Uterus (tissue), 4 donors: ENCODE results near the gene DCDC2B. TPM values are rescaled to one million over a fixed set of nuclear protein-coding genes. Genes with fewer than 3 reads are reported as not detected.
"Not testable (repeated sequence)": the region's sequence is repeated elsewhere in the genome, so short reads cannot be mapped to it uniquely, and the experiment has no call there.

Source experiments
- DNase-seq, 2 donors: peaks; one replicate each; pipeline ENCODE4 v3.0.0-alpha.2; 2019 to 2020
- H3K27ac ChIP-seq, 2 donors: fragments of 200-600 bp; sonication (generic); 1 replicate in 1 of 2; 2 replicates in 1 of 2; pipeline ENCODE4 v1.5.1; 2016 to 2018
- H3K27me3 ChIP-seq, 2 donors: fragments of 200-600 bp; sonication (generic); one replicate each; pipeline ENCODE4 v1.5.1; 2018 to 2019; ENCODE audit warnings: control low read depth in 1 of 2
- H3K36me3 ChIP-seq, 2 donors: fragments of 200-600 bp; sonication (generic); one replicate each; pipeline ENCODE4 v1.5.1; 2019; ENCODE audit warnings: control low read depth in 1 of 2
- H3K4me1 ChIP-seq, 2 donors: fragments of 200-600 bp; sonication (generic); one replicate each; pipeline ENCODE4 v1.5.1; 2018 to 2019; ENCODE audit warnings: control low read depth in 1 of 2
- H3K4me3 ChIP-seq, 2 donors: fragments of 200-600 bp; sonication (generic); 1 replicate in 1 of 2; 2 replicates in 1 of 2; pipeline ENCODE4 v1.5.1; 2018 to 2019; ENCODE audit warnings: mild to moderate bottlenecking in 1 of 2
- H3K9me3 ChIP-seq, 2 donors: fragments of 200-600 bp; sonication (generic); one replicate each; pipeline ENCODE4 v1.5.1; 2019; ENCODE audit warnings: control low read depth in 1 of 2
- CTCF ChIP-seq, 4 experiments: fragments of 200-600 bp in 2 of 4; fragments of 450-650 bp in 2 of 4; sonication (generic) in 2 of 4; IDR thresholded peaks; one replicate each; pipeline ENCODE4 v1.5.1; 2016 to 2019; ENCODE audit warnings: antibody characterized with exemption in 4 of 4, mild to moderate bottlenecking in 2 of 4, moderate library complexity in 1 of 4
- POLR2A ChIP-seq, 2 donors: fragments of 450-650 bp; IDR thresholded peaks; one replicate each; pipeline ENCODE4 v1.6.1; 2016; ENCODE audit warnings: antibody characterized with exemption in 2 of 2, mild to moderate bottlenecking in 1 of 2, moderate library complexity in 1 of 2
- intact Hi-C: fragments of 100-400 bp; cut with DNase I; formaldehyde crosslinking; loops from one replicate; pipeline ENCODE4 v1.15.1; 2023; ENCODE audit warnings: low total_unique reads
- total RNA-seq, 4 donors: library from RNA; depleted of rRNA in 3 of 4; stranded (reverse); fragments of >200 nt in 3 of 4; gene quantifications; one replicate each; pipeline versions ENCODE4 v1.1.0 to v1.2.4, GENCODE V29; 2014 to 2023
- donor health status: DM: yes; HTN: yes; CAD: no.

The DCDC2B gene
- under 1 TPM in 2 of 4 donors, not detected in 2; 0.26 to 0.62 TPM for total RNA-seq

GRCh38 chr1:32208891-32209328 is at the start of gene DCDC2B:
DCDC2B (plus strand) TSS chr1:32209089; CDS start chr1:32209094, 5 bp downstream.
- intact Hi-C loops = no loop called here
- no peaks in the 10 kb centered on the region for H3K27me3 ChIP-seq
- no peak for TF ChIP-seq POLR2A (IDR thresholded peaks at IDR 0.05)
- H3K9me3 ChIP-seq = no peaks in the 10 kb centered on the region
- no peaks in the 10 kb centered on the region for H3K36me3 ChIP-seq
- no peak within 1 kb of the TSS for H3K4me3 ChIP-seq
- H3K27ac ChIP-seq = no peak within 1 kb of the TSS
- peak in 1 of 2 donors; percentile 38 for DNase-seq
- H3K4me1 ChIP-seq = peaks cover 0 to 5% of the 10 kb centered on the region in 2 donors

- no peaks in the 10 kb centered on the region for H3K9me3 ChIP-seq
- intact Hi-C loops = no loop called here
- DNase-seq = no peak
- no peaks in the 10 kb centered on the region for H3K4me1 ChIP-seq
- H3K27me3 ChIP-seq = no peaks in the 10 kb centered on the region
- H3K27ac ChIP-seq = no peak overlapping the region
- TF ChIP-seq CTCF (IDR thresholded peaks at IDR 0.05) = no peak
- no peak for TF ChIP-seq POLR2A (IDR thresholded peaks at IDR 0.05)
- H3K4me3 ChIP-seq = no peak overlapping the region
- no peaks in the 10 kb centered on the region for H3K36me3 ChIP-seq
These were observed 49.7 kb upstream of the DCDC2B start for GRCh38 chr1:32159189-32159588.

- no peaks in the 10 kb centered on the region for H3K36me3 ChIP-seq
- DNase-seq = no peak
- no peaks in the 10 kb centered on the region for H3K4me1 ChIP-seq
- TF ChIP-seq CTCF (IDR thresholded peaks at IDR 0.05) = no peak
- TF ChIP-seq POLR2A (IDR thresholded peaks at IDR 0.05) = no peak
- no peak overlapping the region for H3K27ac ChIP-seq
- no peaks in the 10 kb centered on the region for H3K9me3 ChIP-seq
- intact Hi-C loops = no loop called here
- no peak overlapping the region for H3K4me3 ChIP-seq
- H3K27me3 ChIP-seq = no peaks in the 10 kb centered on the region
These were observed 45.5 kb upstream of the DCDC2B start for GRCh38 chr1:32163405-32163804.

GRCh38 chr1:32165633-32166032 is 43.3 kb upstream of the DCDC2B start:
- H3K27ac ChIP-seq, H3K27me3 ChIP-seq, intact Hi-C loops, DNase-seq, H3K36me3 ChIP-seq, H3K4me3 ChIP-seq, H3K4me1 ChIP-seq, H3K9me3 ChIP-seq: not testable (repeated sequence)

GRCh38 chr1:32170991-32171390 is 37.9 kb upstream of the DCDC2B start:
- H3K36me3 ChIP-seq = no peaks in the 10 kb centered on the region
- no peaks in the 10 kb centered on the region for H3K27me3 ChIP-seq
- intact Hi-C loops = no loop called here
- no peak for DNase-seq
- H3K4me1 ChIP-seq = no peaks in the 10 kb centered on the region
- no peak for TF ChIP-seq POLR2A (IDR thresholded peaks at IDR 0.05)
- no peak for TF ChIP-seq CTCF (IDR thresholded peaks at IDR 0.05)
- H3K4me3 ChIP-seq = no peak overlapping the region
- peak overlapping the region in 1 of 2 donors; percentile 62 for H3K27ac ChIP-seq
- no peaks in the 10 kb centered on the region for H3K9me3 ChIP-seq

GRCh38 chr1:32172621-32173245 is 36.2 kb upstream of the DCDC2B start:
- Histone ChIP-seq H3K4me1 (no peaks in the 10 kb centered on the region), H3K9me3 (no peaks in the 10 kb centered on the region), H3K27me3 (no peaks in the 10 kb centered on the region), H3K36me3 (no peaks in the 10 kb centered on the region), H3K4me3 (no peak overlapping the region), H3K27ac (peak overlapping the region in 1 of 2 donors; percentile 62)
- TF ChIP-seq POLR2A (IDR thresholded peaks at IDR 0.05) (no peak), CTCF (IDR thresholded peaks at IDR 0.05) (no peak)
- intact Hi-C loops = no loop called here
- DNase-seq = no peak
